ENCODE data around the gene PKIB. TPM values are rescaled to one million over a fixed set of nuclear protein-coding genes. Genes with fewer than 3 reads are reported as not detected.
A peak's percentile ranks its signal among the peaks of the same experiment; 100 is the strongest.

PKIB gene
- total and polyA plus RNA-seq, 7 donors = 0.49 to 420 (median 40.4) TPM; not detected in 1

DNA sequence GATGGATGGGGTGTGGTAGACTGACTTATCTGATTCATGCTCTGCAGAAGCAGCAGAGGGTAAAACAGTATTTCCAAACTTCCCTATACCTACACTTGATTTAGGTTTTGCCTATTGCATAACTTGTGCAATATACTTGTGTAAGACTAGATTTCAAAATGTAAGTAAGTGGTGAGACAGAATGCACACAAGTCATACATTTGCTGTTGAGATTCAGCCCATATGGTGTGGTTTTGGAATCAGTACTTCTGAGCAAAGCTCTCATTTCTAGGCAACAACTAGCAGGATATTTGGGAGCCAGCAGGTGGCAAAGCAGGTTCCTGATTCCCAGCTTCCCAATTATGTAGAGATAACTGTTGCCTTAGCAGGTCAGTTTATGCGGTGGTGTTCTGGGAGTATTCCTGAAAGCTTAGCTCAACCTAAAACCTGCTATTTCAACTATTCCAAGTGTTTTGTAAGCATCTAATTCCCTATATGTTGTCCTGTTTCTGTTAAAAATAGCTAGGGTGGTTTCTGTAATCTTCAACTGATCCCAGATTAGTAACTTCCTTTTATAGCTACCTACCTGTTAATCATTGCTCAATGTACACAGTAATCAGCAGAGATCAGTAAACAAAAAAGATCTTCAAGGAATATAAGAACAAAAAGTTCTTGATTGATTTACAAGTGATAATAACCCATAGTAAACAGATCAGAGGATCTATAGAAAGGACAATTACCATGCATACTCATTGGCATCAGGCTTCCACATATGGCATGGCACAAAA, 160.8 kb downstream of the PKIB start:
- H3K27ac ChIP-seq = no peak overlapping the region
- intact Hi-C loops (cut with DNase I) = no loop called here

DNA sequence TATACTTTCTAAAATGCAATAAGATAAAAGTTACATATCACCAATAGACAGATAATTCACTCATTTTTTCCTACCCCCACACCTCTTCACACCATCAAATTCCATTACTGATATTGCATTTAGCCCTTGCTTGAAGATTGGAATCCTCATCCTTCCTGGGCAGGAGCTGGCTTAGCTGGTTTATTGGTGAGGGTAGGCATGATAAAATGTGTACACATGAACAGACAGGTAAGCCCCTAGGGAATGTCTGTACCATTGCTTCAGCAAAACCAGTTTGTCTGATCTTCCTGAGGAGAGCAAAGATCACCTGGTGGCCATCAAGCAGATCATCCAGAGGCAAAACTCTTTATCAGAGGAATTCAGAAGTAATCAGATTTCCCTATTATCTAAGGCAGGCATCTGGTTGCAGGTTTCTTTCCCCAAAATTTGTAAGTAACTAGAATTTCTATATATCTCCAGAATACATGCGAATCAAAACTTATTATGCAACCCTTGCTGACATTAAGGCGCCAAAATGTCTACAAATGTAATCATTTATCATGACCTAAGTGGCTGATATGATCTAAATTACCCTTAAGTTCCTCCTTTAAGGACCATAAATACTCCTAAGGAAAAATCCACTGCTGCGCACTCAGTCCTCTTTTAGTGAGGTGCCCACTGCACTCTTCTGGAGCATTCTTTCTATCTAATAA, 162.7 kb downstream of the PKIB start:
- no peaks in the 10 kb centered on the region for H3K36me3 ChIP-seq
- WGBS, 2 donors = 26 to 70% methylated on average over 3 of the region's 3 CpGs

More for the DNA sequence above, 160.8 kb downstream of the PKIB start:
- no peak for DNase-seq
- Histone ChIP-seq H3K4me1 (no peaks in the 10 kb centered on the region), H3K36me3 (no peaks in the 10 kb centered on the region), H3K27me3 (no peaks in the 10 kb centered on the region), H3K4me3 (no peak overlapping the region), H3K9me3 (no peaks in the 10 kb centered on the region)
- WGBS, 2 donors = 8 to 58% methylated on average over 1 of the region's 1 CpG
- TF ChIP-seq EP300 (IDR thresholded peaks at IDR 0.05) = no peak
- TF ChIP-seq, protein P1, sequence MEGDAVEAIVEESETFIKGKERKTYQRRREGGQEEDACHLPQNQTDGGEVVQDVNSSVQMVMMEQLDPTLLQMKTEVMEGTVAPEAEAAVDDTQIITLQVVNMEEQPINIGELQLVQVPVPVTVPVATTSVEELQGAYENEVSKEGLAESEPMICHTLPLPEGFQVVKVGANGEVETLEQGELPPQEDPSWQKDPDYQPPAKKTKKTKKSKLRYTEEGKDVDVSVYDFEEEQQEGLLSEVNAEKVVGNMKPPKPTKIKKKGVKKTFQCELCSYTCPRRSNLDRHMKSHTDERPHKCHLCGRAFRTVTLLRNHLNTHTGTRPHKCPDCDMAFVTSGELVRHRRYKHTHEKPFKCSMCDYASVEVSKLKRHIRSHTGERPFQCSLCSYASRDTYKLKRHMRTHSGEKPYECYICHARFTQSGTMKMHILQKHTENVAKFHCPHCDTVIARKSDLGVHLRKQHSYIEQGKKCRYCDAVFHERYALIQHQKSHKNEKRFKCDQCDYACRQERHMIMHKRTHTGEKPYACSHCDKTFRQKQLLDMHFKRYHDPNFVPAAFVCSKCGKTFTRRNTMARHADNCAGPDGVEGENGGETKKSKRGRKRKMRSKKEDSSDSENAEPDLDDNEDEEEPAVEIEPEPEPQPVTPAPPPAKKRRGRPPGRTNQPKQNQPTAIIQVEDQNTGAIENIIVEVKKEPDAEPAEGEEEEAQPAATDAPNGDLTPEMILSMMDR (IDR thresholded peaks at IDR 0.05) = peak in 1 of 4 experiments; percentile 7

More for the DNA sequence above, 162.7 kb downstream of the PKIB start:
- Histone ChIP-seq H3K4me3 (no peak overlapping the region), H3K27ac (no peak overlapping the region), H3K4me1 (no peaks in the 10 kb centered on the region), H3K9me3 (no peaks in the 10 kb centered on the region), H3K27me3 (no peaks in the 10 kb centered on the region)
- TF ChIP-seq, protein P1 (IDR thresholded peaks at IDR 0.05) = no peak
- no peak for DNase-seq
- intact Hi-C loops (cut with DNase I) = no loop called here

Small RNAs within 50 kb of the gene (small RNA-seq; reads per million reads assigned to genes)
- 0 to 0.12 (median 0) reads per million in 3 donors for gene RN7SL564P

Other genes starting within 250 kb of the PKIB start
- 10 to 100 TPM; 22.4 to 37.1 (median 33.2) TPM for gene HSF2, start 210.8 kb upstream of the PKIB start, total RNA-seq
- 1 to 10 TPM; 3.5 to 6.8 (median 6.0) TPM for gene HSF2, start 210.8 kb upstream of the PKIB start, polyA plus RNA-seq
- 100 to 1,000 TPM; 220 to 301 (median 239) TPM for gene SERINC1, start 138.6 kb upstream of the PKIB start, total RNA-seq
- gene SERINC1, start 138.6 kb upstream of the PKIB start, polyA plus RNA-seq = 10 to 100 TPM; 31.2 to 73.1 (median 52.9) TPM
- not detected for gene FABP7, start 169.3 kb downstream of the PKIB start, total RNA-seq
- not detected for gene FABP7, start 169.3 kb downstream of the PKIB start, polyA plus RNA-seq
- 10 to 100 TPM in 2 of 4 donors, 1 to 10 TPM in 2; 6.4 to 11.9 (median 10.1) TPM for gene SMPDL3A, start 178.9 kb downstream of the PKIB start, total RNA-seq
- gene SMPDL3A, start 178.9 kb downstream of the PKIB start, polyA plus RNA-seq = 10 to 100 TPM; 36.1 to 91.3 (median 76.9) TPM